NCI-H524 (cell line): Measurements from ENCODE around the gene ETV4.
A peak's percentile ranks its signal among the peaks of the same experiment; 100 is the strongest.

Experiments used
- DNase-seq, 2 experiments: peaks; one replicate each; lab custom pipeline; 2025; lab: John Stamatoyannopoulos, UW

Gene ETV4

GRCh38 chr17:43572368-43572980 is 26.3 kb upstream of the ETV4 start:
- no peak for DNase-seq

- DNase-seq, result no peak
These were observed 24.4 kb upstream of the ETV4 start for GRCh38 chr17:43570518-43570928.

- DNase-seq, result no peak
These were observed 22.5 kb upstream of the ETV4 start for GRCh38 chr17:43568506-43569082.

DNA sequence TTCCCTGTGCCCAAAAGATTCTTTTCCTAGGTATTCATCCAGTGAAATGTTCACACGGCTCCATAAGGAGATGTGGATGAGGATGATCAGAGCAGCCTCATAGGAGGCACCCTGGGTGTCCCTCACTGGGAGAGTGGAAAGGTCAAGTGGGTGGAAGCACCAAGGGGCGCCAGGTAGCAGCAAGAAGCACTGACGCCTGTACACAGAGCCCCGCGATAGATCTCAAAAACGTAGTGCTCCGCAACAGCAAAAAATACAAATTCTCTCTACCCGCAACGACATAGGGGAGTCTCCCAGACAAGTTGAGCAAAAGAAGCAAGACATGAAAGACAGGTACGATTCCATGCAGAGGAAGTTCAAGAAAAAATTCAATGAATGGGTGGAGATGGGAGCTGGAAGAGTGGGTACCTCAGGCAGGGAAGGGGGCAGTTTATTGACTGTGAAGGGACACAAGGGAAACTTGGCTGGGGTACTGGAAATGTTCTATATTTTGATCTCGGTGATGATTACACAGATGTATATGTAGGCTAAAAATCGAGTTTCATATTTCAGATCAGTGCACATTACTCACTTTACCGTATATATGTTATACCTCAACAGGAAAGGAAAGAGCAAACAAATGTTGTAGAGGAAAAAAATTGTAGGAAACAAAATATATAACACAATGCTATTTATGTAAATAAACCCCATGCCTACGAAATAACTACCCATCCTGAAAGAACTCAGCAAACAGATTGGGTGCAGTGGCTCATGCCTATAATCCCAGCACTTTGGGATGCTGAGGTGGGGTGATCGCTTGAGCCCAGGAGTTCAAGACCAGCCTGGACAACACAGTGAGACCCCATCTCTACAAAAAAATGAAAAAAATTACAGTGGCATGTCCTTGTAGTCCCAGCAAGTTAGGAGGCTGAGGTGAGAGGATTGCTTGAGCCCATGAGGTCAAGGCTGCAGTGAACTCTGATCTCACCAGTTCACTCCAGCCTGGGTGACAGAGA is 17.8 kb upstream of the ETV4 start:
- DNase-seq, result no peak

DNA sequence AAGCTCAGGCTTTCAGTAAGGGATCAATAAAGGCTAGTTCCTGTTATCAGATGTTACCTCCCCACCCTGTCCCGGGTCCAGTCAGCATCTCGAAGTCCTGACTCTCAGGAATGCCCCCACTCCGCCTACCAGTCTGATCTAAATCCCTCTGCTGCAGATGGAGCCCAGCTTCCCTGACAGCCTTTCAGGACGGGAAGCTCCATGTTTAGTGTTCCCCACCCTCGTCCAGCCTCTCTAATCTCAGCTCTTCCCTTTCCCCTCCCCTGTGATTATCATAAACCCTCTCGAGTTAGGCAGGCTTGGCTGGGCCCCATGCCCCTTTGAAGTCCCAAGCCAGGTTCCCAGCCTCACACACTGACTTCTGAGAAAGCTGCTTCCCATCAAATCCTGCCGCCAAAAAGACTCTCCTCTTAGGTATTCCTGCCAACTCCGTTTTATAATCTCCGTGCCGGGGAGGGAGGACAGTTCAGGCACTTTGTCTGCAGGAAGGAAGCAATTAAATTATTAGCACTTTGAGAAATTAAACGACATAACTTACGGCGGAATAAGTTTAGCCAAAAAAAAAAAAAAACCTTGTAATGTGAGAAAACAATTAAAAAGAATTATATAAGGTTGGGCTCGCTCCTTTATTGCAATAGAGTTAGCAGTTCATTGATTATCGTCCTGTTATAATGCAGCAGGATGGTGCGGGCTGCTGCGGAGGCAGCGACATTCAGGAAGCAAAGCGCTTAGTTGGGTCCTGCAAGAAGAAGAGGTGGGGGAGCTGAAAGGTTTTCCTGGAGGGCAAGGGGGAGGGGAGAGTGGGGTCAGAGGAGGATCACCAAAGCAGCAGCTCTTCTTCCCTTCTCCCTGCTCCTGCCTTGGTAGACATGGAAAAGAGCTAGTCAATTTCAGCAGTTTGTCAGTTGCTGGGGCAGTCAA is 16.8 kb upstream of the ETV4 start:
- DNase-seq, result peak; percentile 50 to 79

DNA sequence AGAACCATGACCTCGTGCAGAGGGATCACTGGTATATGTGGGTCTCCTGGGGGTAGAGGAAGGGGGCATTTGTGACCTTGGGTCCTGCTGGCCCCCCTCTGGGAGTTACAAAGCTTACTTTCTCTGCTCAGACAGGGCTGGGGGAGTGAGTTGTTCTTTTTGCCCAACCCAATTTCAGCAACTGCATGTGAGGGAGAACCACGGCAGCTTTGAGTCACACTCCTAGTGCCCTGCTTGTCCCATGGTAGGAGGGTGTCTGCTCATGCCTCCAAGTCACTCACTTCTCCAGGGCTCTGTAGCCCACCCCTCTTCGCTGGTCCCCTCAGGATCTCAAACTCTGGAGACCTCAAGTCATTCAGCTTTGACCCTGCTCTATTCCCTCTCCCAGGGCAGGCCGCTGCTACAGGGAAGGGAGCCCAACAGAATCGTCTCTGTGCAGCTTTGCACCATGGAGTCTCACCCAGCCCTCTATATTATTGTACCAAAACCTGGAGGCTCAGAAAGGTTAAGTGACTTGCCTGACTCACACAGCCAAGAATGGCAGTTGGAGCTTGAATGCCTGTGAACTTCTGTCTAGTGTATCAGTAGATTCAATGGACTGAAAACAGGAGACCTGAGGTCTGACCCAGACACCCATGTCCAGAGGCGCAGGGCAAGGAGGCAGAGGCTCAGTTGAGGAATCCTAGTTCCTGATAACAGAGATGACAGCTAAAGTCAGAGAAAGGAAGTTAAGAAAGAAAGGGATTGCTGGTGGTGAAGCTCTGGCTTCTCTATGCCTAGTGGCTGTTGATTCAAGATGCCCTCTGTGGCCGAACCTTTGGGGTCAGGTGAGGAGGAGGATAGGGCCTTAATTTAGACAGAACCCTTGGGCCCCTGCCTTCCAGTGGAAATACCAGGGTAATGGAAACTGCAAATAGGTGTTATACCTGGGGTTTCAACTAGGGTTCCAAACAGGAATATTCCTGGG is 14.6 kb upstream of the ETV4 start:
- DNase-seq, result no peak

GRCh38 chr17:43559161-43559816 is 13.1 kb upstream of the ETV4 start:
- no peak for DNase-seq

DNA sequence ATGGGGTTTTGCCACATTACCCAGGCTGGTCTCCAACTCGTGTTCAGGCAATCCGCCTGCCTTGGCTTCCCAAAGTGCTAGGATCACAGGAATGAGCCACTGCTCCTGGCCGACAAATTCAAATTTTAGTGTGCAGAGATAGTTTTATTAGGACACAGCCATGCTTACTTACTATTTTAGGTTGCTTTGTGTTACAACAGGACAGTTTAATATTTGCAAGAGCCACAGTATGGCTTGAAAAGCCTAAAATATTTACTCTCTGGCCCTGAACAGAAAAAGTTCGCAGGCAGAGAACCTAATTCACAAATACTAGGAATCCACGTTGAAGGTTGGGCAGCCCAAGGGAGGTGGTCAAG is 12.6 kb upstream of the ETV4 start:
- no peak for DNase-seq

GRCh38 chr17:43556292-43556691 is 10.2 kb upstream of the ETV4 start:
- DNase-seq, result no peak

GRCh38 chr17:43554857-43555256 is 8.7 kb upstream of the ETV4 start:
- DNase-seq, result no peak

DNA sequence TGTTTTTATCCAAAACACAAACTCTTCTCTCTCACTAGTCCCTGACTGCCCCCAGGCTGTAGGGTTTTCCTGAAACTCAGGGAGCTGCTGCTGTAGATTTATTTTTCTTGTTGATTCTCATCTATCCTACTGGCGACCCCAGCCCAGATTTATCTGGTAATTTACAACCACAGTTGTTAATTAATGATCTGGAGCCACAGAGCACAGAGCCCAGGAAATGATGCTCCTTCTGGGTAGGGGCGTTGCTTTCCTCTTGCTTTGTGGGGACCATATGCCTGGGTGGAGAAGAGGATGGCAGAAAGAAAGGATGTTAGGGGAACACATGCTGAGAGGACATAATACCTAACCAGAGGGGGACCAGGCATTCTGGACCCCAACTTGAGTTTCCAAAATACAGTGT is 7.4 kb upstream of the ETV4 start:
- DNase-seq, result no peak

DNA sequence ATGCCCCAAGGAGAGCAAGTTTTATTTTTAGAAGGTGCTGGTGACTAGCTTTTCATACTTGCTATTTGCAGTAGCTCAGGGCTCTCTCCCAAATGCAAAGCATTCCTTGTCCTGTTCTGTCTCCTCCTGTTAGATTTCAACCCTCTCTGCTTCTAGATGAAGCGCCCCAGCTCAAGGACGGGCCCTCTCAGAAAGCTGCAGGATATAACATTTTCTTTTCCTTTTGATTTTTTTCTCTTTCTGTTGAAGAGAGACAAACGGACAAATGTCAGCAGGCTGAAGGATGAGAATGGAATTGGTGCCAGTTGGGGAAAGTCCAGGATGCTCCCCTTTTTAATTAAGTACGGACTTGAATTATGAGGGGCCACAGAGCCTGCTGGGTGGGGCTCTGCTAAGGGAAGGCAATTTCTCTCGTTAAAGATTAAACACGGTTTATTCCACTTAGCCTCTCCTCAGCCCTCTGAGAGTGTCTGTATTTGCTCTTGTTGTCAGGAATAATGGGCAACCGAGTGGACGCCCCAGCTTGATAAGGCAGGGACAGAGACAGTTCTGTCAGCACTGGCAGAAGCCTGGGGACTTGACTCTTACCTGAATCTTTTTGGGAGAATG is 6.2 kb upstream of the ETV4 start:
- DNase-seq, result no peak

- DNase-seq, result no peak
These were observed 4.6 kb upstream of the ETV4 start for GRCh38 chr17:43550754-43551153.

GRCh38 chr17:43549496-43549895 is 3.4 kb upstream of the ETV4 start:
- no peak for DNase-seq

DNA sequence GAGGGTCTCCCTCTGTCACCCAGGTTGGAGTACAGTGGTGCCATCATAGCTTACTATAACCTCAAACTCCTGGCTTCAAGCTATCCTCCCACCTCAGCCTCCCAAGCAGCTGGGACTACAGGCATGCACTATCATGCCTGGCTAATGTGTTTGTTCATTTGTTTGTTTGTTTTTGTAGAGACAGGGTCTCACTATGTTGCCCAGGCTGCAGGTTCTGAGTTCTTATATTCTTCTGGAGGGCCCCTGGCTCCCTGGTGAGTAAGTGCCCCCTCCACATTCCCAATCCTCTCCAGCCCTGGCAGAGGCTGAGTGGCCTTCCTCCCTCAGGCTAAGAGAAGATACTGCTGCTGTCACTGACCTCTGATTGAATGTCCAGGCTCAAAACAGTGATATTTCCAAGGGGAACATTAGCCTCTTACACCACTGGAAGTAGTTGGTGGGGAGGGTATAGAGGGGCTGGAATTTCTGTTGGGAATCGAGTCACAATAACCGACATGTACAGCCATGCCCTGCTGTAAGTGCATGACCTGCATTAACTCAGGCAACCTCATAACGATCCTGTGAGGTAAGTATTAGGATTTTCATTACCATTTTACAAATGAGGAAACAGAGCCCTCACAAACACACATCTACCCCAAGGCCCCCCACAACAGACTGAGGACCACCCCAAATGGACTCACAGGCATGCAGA is 2.7 kb upstream of the ETV4 start:
- DNase-seq, result no peak

- DNase-seq, result no peak
These were observed 1.6 kb upstream of the ETV4 start for GRCh38 chr17:43547659-43548256.

DNA sequence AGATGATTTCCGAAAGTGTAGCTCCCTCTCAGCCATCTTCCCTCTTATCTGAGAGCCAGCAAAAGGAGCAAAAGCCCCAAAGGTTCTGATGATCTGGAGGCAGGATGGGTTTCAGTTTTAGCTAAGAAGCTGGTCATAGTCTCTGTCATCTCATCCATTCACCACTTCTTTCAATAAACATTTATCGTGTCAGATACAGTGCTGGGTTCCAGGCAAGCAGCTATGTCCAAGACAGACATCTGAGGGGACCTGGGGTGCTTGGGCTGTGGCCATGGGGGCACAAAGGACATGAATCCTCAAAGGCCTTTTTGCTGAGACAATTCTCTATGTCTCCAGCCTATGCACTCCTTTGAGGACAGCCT is 1.0 kb upstream of the ETV4 start:
- no peak for DNase-seq

DNA sequence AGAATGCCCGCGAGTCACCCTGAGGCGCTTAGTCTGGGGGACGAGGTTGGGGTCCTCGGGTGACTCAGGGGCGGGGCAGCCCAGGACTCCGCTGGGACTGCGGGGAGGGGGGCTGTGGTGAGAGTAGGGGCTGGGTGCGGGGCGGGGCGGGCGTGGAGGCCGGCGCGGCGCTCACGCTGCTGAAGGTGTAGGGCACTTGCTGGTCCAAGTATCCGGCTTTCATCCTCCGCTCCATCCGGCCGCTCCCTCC is 832 bp downstream of the ETV4 start:
- DNase-seq, result no peak
